AG09319 (cell line): ENCODE data around the gene ATP6V1F.

Experiments
- DNase-seq: peaks from one replicate; pipeline ENCODE4 v3.0.0-alpha.2; 2010; ENCODE audit warnings: low read depth; ENCODE audit errors: extremely low read depth
- TF ChIP-seq, protein P1 (sequence below): IDR thresholded peaks from 2 replicates; pipeline ENCODE4 v1.5.1; 2011; ENCODE audit warnings: low read depth, mild to moderate bottlenecking, inconsistent platforms, low read length, moderate library complexity

ATP6V1F gene

DNA sequence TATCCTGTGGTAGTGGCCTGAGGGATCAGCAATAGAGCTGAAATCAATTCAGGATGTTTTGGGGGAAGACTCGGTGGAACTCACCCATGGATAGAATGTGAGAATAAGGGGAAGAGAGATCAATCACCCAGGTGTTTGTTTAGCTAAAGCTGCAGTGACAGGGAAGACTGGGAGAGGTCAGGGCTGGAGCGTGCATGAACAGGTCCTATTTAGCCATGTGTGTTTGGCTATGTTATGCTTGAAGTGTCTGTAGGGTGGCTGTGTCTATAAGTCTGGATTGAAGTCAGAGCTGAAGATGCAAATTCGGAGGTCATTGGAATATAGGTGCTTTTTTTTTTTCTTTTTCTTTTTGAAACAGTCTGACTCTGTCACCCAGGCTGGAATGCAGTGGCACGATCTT is 4.6 kb downstream of the ATP6V1F start:
- TF ChIP-seq, protein P1, sequence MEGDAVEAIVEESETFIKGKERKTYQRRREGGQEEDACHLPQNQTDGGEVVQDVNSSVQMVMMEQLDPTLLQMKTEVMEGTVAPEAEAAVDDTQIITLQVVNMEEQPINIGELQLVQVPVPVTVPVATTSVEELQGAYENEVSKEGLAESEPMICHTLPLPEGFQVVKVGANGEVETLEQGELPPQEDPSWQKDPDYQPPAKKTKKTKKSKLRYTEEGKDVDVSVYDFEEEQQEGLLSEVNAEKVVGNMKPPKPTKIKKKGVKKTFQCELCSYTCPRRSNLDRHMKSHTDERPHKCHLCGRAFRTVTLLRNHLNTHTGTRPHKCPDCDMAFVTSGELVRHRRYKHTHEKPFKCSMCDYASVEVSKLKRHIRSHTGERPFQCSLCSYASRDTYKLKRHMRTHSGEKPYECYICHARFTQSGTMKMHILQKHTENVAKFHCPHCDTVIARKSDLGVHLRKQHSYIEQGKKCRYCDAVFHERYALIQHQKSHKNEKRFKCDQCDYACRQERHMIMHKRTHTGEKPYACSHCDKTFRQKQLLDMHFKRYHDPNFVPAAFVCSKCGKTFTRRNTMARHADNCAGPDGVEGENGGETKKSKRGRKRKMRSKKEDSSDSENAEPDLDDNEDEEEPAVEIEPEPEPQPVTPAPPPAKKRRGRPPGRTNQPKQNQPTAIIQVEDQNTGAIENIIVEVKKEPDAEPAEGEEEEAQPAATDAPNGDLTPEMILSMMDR, result no peak
- no peak for DNase-seq

DNA sequence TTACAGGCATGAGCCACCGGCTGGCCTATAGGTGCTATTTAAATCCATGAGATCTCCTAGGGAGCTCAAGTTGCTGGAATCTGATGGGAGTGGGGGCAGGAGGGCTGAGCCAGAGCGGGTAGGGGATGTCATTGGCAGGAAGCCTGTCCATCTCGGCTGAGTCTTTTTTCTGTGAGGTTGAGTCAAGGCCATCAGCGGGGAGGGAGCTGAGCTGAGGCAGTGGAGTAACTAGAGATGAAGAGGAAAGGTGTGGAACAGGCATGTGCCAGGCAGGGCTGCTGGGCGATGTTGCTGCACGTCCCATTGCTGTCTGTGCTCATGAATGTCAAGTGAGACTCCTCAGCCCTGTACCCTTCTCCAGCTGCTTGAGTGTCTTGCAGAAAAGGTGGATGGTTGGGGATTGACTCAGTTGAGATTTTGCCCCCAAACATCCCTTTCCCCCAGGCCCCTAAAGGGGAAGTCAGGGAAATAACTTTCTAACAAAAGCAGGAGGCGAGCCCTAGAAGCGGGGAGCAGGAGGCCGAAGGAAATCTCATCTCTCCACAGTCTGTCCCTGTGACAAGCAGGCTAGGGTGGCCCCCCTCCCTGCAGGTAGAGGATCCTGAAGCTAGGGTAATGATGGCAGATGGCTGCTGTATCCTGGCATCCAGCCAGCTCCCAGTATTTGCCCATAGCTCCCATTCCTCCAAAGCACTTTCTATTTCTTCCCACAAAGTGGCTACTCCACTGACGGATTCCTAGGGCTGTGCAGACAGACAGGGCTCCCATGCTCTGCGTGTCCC is 5.4 kb downstream of the ATP6V1F start:
- TF ChIP-seq, protein P1, result no peak
- DNase-seq, result no peak

DNA sequence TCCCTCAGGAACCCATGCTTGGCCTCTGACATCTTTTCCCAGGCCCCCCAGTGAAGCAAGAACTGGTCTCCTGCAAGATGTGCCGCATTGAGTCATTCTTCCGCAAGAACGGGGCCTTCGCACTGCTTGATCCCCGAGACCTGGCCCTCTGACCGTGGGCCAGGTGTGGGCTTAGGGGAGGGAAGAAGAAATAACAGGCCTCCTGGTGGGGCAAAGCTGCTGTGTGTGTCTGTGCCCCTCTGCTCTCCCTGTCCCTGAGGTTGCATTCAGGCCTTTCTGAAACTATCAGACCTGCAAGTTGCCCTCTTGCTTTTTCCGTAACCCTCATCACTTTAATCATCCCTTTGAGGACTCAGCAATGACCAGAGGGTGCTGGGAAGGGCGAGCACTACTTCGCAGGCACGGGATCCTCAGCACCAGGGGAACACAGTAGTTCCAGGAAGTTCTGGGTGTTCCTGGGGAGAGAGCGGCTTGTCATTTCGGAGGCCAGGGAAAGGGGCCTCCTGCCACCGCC is 6.0 kb downstream of the ATP6V1F start:
- TF ChIP-seq, protein P1, result no peak
- DNase-seq, result no peak

DNA sequence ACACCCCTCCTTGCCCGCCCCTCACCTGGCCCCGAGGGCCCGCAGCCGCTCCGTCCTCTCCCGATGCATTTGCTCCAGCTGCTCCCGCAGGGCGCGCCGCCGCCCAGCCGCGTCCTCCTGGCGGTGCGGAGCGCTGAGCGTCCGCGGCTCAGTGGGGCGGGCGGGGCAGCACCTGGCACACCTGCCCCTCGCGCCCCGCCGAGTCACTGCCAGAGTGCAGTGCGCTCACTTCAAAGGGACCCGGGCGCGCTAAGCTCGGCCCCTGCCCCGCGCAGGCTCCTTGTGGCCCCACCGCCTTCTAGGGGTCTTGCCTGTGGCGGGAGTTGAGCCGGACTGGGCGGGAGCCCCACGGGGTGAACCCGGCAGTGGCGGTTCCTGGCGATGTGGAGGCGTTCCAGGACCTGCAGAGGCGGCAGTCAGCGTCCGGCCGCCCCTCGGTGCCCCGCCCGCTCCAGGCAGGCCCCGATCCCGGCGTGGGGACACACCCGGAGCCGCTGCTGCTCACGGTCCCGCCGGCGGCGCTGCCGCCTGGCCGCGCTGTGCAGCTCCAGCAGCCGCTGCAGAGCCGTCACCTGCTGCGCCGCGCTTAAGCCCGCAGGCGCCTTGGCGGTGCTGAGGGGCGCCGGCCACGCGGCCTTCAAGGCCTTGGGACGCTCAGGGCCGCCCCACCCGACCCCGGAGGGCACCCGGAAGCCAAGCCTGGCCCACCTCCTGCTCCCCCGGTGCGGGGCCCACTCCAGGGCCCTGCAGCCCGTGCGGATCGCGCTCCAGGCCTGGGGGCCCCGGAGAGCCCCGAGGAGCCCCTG is 6.7 kb downstream of the ATP6V1F start:
- TF ChIP-seq, protein P1, result no peak; the same call in 1 of the 2 replicates
- no peak for DNase-seq

DNA sequence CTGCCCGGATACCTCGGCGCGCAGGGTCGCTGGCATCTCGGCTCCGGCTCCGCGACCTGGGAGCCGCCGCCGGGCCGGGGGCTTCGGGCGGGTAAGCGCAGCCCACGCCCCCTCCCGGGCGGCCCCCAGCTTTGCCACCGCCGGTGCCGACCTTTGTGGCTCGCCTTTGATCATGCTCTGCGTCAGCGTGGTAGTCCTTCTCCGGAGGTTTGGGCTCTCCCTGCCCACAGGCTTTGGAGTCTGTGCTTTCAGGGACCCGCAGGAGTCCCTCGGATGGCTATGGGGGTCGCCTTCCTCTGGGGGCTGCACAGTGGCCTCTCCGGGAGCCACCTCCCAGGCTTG is 7.3 kb downstream of the ATP6V1F start:
- DNase-seq, result no peak
- TF ChIP-seq, protein P1, result no peak

DNA sequence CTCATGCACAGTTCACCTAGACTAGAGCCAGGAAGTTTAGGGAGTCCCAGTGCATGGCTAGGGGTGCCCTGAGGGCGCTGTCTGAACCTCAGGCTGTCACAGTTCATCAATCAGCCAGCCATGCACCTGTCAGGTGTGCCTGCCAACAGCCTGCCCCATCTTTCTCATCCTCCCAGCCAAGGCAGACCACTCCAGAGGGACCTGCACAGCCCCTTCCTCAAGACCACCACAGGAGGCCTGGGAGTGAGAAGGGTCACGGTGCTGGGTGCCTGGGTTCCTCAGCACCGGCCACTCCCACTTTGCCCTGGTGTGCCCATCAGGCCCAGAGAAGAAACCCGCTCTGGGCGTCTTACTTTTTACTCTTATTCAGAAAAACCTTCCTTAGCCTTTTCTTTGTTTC is 8.4 kb downstream of the ATP6V1F start:
- TF ChIP-seq, protein P1, result no peak
- no peak for DNase-seq

DNA sequence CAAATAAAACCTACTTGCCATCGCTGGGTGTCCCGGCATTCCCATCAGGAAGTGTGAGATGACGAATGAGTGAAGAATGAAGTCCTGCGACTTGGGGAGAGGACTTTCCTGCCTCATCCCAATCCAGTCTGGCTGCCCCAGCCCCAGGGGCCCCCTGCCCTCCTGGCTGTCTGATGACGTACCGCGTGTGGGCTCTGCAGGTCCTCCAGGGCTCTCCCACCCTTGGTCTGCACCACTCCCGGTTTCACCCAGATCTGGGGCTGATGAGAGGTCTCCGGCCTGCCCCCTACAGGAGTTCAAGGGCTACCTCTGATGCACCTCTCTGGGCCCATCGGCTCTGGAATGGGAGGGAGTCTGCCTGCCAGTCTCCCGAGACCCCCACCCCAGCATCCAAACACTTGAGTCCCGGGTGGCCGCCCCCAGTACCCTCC is 9.8 kb downstream of the ATP6V1F start:
- TF ChIP-seq, protein P1, result no peak
- no peak for DNase-seq
